ENCODE measurements around the gene LHPP. TPM values are rescaled to one million over a fixed set of nuclear protein-coding genes. Genes with fewer than 3 reads are reported as not detected.

The LHPP gene
- total and polyA plus RNA-seq, 8 donors: 8.5 to 48.7 (median 17.0) TPM

GRCh38 chr10:124539935-124540641 lies 78.5 kb downstream of the LHPP start:
- no peak overlapping the region for H3K27ac ChIP-seq
- H3K9me3 ChIP-seq: no peaks in the 10 kb centered on the region
- intact Hi-C loops (cut with DNase I; ENCODE audit: low total_unique reads): loop anchor here (5.0 to 10.0 kb wide), 2 partner anchors 202 to 285 kb away; partner anchors contain the start of gene FAM53B
- 39 to 50% (median 43%) methylated on average over 12 to 26 of the region's 26 CpGs for WGBS, 5 donors
- H3K27me3 ChIP-seq: no peaks in the 10 kb centered on the region
- peak in 1 of 3 donors; percentile 33 for TF ChIP-seq POLR2AphosphoS5 (IDR thresholded peaks at IDR 0.05)
- TF ChIP-seq, protein P1, sequence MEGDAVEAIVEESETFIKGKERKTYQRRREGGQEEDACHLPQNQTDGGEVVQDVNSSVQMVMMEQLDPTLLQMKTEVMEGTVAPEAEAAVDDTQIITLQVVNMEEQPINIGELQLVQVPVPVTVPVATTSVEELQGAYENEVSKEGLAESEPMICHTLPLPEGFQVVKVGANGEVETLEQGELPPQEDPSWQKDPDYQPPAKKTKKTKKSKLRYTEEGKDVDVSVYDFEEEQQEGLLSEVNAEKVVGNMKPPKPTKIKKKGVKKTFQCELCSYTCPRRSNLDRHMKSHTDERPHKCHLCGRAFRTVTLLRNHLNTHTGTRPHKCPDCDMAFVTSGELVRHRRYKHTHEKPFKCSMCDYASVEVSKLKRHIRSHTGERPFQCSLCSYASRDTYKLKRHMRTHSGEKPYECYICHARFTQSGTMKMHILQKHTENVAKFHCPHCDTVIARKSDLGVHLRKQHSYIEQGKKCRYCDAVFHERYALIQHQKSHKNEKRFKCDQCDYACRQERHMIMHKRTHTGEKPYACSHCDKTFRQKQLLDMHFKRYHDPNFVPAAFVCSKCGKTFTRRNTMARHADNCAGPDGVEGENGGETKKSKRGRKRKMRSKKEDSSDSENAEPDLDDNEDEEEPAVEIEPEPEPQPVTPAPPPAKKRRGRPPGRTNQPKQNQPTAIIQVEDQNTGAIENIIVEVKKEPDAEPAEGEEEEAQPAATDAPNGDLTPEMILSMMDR (IDR thresholded peaks at IDR 0.05): peak in 5 of 7 experiments; percentile 60 to 82 (median 77)
- TF ChIP-seq EP300 (IDR thresholded peaks at IDR 0.05): no peak
- DNase-seq: peak; percentile 64 to 85
- H3K36me3 ChIP-seq: no peaks in the 10 kb centered on the region
- H3K4me3 ChIP-seq: peak overlapping the region in 1 of 4 donors; percentile 12
- peaks cover 6 to 21% (median 9%) of the 10 kb centered on the region in 4 donors for H3K4me1 ChIP-seq

- WGBS, 5 donors: 86 to 93% (median 88%) methylated on average over 12 to 23 of the region's 23 CpGs
Measured at GRCh38 chr10:124541076-124541903, 79.7 kb downstream of the LHPP start.

GRCh38 chr10:124542336-124542735 lies 80.7 kb downstream of the LHPP start:
- 50 to 97% (median 82%) methylated on average over 2 to 3 of the region's 3 CpGs for WGBS, 5 donors
- Histone ChIP-seq H3K4me3 (no peak overlapping the region), H3K36me3 (no peaks in the 10 kb centered on the region), H3K27me3 (no peaks in the 10 kb centered on the region), H3K9me3 (no peaks in the 10 kb centered on the region), H3K27ac (no peak overlapping the region), H3K4me1 (peaks cover 6 to 18% (median 9%) of the 10 kb centered on the region in 4 donors)
- intact Hi-C loops (cut with DNase I; ENCODE audit: low total_unique reads): no loop called here
- no peak for DNase-seq
- no peak for TF ChIP-seq POLR2A (IDR thresholded peaks at IDR 0.05)
- TF ChIP-seq, protein P1 (IDR thresholded peaks at IDR 0.05): no peak
- TF ChIP-seq EP300 (IDR thresholded peaks at IDR 0.05): no peak
- no peak for TF ChIP-seq POLR2AphosphoS5 (IDR thresholded peaks at IDR 0.05)

More at GRCh38 chr10:124541076-124541903, 79.7 kb downstream of the LHPP start:
- no peak overlapping the region for H3K27ac ChIP-seq
- no peaks in the 10 kb centered on the region for H3K27me3 ChIP-seq
- H3K4me3 ChIP-seq: no peak overlapping the region
- no peaks in the 10 kb centered on the region for H3K36me3 ChIP-seq
- DNase-seq: no peak
- no peaks in the 10 kb centered on the region for H3K9me3 ChIP-seq
- TF ChIP-seq POLR2A (IDR thresholded peaks at IDR 0.05) (no peak), POLR2AphosphoS5 (IDR thresholded peaks at IDR 0.05) (no peak), EP300 (IDR thresholded peaks at IDR 0.05) (no peak)
- TF ChIP-seq, protein P1 (IDR thresholded peaks at IDR 0.05): no peak
- intact Hi-C loops (cut with DNase I; ENCODE audit: low total_unique reads): no loop called here
- peaks cover 6 to 17% (median 11%) of the 10 kb centered on the region in 4 donors for H3K4me1 ChIP-seq

DNA sequence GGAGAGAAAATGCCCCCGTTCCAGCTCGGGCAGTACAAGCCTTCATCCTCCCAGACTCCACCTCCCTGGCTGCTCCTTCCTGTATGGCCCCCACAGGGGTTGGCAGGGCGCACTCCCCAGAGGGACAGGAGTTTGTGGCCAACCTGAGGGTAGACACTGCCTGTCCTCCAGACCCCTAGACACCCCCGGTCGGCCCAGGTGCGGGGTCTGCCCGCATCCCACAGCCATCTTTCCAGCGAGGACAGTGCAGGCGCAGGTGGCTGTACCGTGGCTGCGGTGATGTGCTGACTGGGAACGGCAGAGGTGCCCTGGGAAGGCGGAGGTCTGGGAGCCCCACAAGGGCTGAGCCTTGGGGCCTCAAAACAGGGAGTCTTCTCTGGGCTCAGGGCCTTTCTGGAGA lies 81.5 kb downstream of the LHPP start:
- H3K27me3 ChIP-seq: no peaks in the 10 kb centered on the region
- TF ChIP-seq POLR2AphosphoS5 (IDR thresholded peaks at IDR 0.05) (no peak), EP300 (IDR thresholded peaks at IDR 0.05) (no peak), POLR2A (IDR thresholded peaks at IDR 0.05) (no peak)
- TF ChIP-seq, protein P1 (IDR thresholded peaks at IDR 0.05): no peak
- H3K9me3 ChIP-seq: no peaks in the 10 kb centered on the region
- no peaks in the 10 kb centered on the region for H3K36me3 ChIP-seq
- DNase-seq: no peak
- intact Hi-C loops (cut with DNase I; ENCODE audit: low total_unique reads): no loop called here
- H3K4me1 ChIP-seq: peaks cover 6 to 22% (median 13%) of the 10 kb centered on the region in 4 donors
- 90 to 100% (median 95%) methylated on average over 4 to 13 of the region's 13 CpGs for WGBS, 5 donors
- H3K4me3 ChIP-seq: no peak overlapping the region
- H3K27ac ChIP-seq: no peak overlapping the region
